ENCODE results near the gene TMEM163.
"Not testable (repeated sequence)": the region's sequence is repeated elsewhere in the genome, so short reads cannot be mapped to it uniquely, and the experiment has no call there.

TMEM163 gene

DNA sequence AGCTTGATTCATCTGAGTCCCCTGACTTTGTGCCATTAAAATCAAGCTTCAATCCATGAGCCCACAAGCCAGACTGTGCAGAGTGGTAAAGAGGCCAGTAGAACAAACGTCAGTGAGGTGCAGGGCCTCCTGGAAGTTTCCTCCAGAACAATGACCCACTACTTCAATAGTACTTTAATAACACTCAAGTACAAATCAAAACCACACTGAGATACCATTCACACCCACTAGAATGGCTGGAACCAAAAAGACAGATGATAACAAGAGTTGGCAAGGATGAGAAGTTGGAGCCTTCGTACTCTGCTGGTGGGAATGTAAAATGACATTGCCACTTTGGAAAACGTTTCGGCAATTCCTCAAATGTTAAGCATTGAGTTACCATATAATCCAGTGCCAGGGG lies 181.1 kb downstream of the TMEM163 start:
- DNase-seq (ENCODE audit: low read depth in 1 of 2, low spot score in 1 of 2), result no peak

DNA sequence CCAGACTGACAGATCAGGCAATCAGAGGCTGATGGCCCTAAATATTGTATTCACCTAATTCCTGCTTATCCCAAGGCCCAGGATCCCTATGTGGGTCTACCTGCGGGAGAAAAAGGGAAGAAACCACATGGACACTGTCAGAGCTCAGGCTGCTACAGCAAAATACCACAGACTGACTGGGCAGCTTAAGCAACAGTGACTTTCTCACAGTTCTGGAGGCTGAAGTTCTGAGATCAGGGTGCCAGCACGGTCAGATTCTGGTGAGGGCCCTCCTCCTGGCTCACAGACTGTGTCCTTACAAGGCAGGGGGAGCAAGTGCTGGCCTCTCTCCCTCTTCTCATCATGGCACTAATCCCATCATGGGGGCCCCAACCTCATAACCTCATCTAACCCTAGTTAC lies 181.7 kb downstream of the TMEM163 start:
- no peak for DNase-seq (ENCODE audit: low read depth in 1 of 2, low spot score in 1 of 2)

DNA sequence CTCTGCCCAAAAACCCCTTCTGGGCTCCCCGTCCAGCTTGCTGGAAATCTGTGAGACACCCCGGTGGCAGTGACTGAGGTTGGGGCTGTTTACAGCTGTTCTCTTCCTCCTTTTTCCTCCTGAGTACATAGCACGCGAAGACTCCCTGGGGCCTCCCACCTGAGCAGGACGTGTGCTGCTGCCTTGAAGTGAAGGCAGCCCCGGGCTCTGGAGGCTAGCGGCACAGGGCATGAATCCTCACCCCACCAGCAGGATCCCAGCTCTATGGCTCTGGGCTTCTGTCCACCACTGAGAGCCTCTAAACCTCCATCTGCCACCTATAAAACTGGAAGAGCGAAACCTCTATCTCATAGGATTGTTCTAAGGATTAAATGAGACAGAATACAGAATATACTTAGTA lies 182.5 kb downstream of the TMEM163 start:
- DNase-seq (ENCODE audit: low read depth in 1 of 2, low spot score in 1 of 2), result no peak

DNA sequence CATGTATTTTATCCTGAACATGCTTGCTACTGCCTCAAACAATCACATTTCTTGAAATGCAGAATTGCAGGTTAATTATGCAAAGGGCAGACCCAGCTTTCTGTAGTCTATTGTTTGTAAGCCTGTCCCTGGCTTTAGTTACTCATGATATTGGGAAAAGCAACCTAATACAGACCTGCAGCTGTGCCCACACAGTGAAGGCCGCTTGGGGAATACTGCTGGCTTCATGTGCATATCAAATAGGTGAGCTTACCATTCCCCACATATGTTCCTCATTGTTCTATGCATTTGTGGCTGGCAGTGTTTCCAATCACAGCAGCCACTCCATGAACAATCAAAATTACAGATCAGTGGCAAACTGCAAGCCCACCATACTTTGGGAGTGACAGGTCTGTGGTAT lies 186.3 kb downstream of the TMEM163 start:
- no peak for DNase-seq (ENCODE audit: low read depth in 1 of 2, low spot score in 1 of 2)

DNA sequence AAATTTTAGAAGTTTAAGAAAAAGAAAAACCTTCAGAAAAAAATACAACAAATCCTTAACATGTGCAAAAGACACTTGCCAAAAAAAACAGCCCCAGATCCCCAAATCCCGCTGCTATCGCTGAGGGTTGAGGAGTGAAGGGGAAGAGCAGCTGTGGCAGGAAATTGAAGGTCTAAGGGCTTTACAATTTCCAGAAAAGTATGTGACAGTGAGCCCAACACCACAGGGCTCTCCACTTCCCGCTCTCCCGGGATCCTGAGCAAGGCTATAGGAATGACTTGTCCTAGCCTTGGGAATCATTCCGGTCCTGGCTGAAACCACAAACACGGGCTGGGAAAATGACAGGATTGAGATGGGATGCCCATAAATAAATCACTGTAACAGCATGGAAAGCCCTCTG lies 191.4 kb downstream of the TMEM163 start:
- no peak for DNase-seq (ENCODE audit: low read depth in 1 of 2, low spot score in 1 of 2)

DNA sequence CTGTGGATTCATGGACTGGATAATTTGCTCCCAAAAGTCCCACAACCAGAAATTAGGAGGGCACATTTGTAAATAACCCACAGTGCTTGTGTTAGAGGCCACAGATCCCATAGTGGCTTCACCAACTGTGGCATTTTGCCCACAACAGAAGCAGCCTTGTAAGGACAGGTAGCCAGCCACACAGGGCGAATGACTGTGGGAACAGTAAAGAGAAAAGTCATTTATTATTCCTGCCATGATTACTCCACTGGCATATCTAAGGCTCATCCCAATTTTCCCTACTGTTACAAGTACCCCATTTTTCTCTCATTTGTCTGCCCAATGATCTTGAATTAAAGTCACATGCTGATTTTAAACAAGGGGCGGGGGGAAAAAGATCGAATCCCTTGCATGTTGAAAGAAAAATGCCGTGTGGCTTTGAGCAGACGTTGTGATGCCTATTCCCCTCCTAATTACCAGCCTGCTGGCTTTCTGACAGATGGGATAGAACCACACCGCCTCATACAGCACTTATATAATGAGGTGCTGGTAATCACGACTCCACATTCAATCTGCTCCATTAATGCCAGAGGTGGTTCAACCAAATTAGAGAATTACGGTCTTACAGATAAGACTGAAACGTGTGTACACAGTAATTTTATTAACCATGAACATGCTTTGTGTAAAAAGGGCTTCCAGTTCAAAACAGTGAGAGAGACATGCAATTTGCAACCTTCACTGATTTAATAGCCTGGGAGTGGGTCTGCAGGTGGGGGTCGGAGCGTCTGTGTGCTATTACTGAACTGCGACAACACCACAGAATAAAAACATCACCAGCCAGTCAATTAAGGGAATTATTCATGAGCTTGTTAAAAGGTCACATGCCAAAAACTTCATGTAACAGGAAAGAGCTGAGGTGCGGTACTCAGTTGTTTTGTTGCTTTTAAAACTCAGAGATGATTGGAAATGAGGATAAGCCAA lies 196.0 kb downstream of the TMEM163 start:
- no peak for DNase-seq (ENCODE audit: low read depth in 1 of 2, low spot score in 1 of 2)

DNA sequence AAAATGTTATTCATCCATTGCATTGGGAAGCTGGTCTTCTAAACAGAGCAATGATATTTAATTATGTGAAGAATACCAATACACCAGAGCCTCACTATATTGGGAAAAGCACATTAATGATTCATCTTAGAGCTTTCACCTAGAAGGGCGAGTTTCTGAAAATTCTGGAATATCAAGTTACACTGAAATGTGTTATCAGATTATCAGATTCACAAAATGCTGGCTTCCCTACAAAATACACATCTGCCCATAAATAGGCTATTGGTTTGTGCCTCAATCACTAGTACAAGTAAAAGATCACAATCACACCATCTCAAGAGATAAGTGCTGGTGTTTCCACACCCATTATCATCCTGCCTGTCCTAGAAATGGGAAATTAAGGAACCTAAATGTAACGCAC lies 200.7 kb downstream of the TMEM163 start:
- DNase-seq (ENCODE audit: low read depth in 1 of 2, low spot score in 1 of 2), result no peak

DNA sequence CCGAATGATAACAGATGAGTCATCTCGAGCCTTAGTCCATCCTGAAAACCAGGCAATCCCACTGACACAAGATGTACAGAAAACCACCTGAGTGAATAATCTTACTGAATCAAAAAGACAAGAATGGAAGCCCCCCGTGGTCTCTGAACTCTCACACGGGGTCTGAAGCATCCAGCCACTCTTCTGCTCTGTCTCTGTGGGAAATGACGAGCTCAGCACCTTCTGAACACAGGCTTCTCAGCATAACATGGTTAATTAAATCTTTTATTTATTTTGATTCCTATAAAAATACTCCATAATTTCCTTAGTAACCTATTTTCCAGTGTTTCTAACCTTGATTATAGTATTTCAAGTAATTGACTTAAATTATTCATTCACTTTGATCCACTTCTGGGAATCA lies 203.7 kb downstream of the TMEM163 start:
- no peak for DNase-seq (ENCODE audit: low read depth in 1 of 2, low spot score in 1 of 2)

DNA sequence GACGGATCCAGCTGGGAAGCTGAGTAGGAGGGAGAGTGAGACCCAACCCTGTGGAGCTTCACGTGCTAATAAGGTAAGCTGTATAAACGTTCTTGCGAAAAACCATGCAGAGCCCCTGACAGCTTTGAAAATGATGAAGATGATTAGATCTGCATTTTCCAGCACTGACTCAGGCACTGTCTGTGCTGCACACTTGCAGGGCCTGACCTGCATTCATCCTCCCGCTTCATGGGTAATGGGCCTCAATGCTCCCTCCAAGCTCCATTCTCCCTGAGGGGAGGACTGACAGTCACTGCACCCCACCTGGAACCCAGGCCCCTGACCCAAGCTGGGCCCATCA lies 205.4 kb downstream of the TMEM163 start:
- DNase-seq (ENCODE audit: low read depth in 1 of 2, low spot score in 1 of 2), result no peak

DNA sequence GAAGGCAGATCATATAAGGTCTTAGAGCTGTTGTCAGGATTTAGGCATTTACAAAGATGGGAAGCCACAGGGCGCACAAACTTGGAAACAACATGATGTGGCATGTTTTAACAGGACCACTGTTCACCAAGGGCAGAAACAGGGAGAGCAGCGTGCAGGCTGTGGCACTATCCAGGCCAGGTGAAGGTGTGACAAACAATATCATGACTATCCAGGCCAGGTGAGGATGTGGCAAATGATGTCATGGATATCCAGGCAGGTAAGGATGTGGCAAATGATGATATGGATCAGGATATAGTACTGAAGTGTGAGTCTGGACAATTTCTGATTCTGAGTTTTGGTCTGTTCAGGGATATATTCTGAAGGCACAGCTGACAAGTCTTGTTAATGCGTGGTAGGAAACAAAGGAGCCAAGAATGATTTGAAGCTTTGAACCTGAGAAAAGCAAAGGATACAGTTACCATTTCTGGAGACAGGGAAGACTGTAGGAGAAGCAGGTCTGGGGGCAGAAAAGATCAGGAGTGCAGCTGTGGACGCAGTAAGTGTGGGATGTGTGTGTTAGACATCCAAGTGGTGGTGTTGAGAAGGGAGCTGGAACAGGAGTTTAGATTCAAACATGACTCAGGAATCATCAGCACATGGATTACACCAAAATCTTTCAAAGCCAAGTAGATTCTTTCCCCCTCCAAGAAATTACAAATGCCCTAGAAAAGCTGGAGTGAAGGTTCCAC lies 205.9 kb downstream of the TMEM163 start:
- DNase-seq (ENCODE audit: low read depth in 1 of 2, low spot score in 1 of 2), result no peak

DNA sequence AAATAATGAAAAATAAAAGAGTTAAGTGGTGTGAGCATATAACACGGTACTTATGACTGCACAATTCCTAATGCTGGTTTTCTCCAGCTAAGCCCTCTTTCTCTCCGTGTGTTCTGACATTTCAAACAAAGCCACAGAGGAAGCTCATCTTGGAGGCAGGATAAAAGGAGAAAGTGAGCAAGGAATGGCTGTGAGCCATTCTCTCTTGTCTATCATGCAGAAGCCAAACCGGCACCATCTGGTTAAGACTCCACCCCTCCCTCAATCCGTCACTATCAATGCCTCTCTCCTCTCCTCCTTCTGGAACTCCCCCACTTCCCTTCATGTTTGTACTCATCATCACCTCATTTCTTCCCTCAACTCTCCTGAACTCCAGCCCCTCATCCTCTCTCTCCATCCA lies 210.4 kb downstream of the TMEM163 start:
- no peak for DNase-seq (ENCODE audit: low read depth in 1 of 2, low spot score in 1 of 2)

DNA sequence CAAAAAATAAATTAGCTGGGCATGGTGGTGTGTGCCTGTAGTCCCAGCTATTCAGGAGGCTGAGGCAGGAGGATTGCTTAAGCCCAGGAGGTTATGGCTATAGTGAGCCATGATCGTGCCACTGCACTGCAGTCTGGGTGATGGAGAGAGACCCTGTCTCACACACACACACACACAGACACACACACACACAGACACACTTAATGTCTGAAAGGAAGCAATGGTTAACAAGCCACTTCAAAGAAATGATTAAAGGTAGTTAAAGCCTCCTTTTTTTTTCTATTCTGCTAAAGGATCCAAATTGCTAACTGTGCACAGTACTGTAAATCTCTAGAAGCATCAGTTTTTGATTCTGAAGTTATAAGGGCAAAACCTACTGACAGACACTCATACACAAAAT lies 211.1 kb downstream of the TMEM163 start:
- no peak for DNase-seq (ENCODE audit: low read depth in 1 of 2, low spot score in 1 of 2)

DNA sequence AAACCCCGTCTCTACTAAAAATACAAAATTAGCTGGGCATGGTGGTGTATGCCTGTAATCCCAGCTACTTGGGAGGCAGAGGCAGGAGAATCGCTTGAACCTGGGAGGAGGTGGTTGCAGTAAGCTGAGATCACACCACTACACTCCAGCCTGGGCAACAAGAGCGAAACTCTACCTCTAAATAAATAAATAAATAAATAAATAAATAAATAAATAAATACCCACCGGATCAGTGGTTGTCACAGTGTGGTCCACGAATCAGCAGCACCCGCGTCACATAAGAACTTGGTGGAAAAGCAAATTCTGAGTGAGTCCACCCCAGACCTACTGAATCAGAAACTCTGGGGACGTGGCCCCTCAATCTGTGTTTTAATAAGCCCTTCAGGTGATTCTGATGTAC lies 211.6 kb downstream of the TMEM163 start:
- DNase-seq (ENCODE audit: low read depth in 1 of 2, low spot score in 1 of 2), result not testable (repeated sequence)

DNA sequence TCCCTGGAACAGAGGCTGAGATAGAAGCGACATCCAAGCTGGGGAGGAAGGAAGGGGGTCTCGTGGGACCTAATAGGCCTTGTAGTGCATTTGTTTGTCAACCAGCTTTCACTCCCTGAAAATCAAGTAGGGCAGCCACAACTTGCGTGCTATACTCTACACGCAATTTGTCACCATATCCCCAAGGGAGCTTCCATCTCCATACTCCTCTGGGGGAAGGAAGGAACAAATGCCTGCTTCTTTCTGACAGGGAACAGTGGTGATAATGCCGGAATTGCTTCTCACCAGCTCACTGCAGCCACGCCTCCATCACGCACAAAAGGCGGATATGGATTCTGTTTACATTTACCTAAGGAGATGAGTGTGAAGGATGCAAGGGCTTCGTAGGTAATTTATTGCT lies 213.4 kb downstream of the TMEM163 start:
- no peak for DNase-seq (ENCODE audit: low read depth in 1 of 2, low spot score in 1 of 2)

DNA sequence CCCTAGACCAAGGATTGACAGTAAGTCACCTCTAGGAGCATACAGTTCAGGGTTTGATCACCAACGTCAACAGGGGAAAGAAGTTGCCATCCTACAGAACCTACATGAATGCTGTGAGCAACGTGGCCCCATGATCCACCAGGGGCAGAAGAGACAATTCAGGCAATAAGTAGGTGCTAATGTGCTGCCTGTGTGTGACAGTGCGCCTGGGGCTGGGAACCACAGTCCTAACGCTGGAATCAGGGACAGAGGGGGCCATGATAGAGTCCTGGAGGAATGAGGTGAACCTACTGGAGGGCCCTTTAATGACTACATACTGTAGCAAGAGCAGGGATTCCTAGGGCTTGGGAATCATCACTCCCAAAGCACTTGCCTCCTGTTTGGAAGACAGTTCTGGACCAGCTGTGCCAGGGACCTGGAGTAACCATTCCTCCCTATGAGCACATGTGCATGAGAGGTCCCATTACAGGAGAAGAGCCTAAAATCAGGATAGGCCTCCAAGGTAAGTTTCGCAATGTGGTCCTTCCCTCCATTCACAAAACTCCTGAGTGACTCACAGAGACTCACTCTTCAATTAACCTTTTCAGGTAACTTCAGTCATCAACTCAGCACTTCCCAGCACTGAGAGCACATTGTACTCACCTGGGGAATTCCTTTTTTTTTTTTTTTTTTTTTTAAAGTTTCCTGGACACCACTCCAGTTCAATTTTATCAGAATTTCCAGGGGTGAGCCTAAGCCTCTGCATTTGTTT lies 214.0 kb downstream of the TMEM163 start:
- no peak for DNase-seq (ENCODE audit: low read depth in 1 of 2, low spot score in 1 of 2)

DNA sequence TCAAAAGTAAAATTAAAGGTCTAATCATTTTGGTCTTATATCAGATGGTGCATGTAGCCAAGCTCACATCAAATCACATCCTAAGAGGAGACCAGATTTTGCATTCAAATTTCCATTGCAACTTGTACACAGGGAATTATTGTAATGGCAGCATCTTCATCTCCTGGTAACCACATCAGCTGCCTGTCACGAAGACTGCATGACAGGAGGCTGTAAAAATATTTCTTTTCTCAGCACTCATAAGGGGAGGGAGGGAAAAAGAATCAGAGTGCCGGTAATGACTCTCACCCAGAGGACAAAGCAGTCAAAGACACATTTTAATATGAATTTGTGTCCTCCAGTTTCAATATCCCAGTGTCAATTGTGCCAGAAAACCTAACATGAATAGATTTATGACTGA lies 216.7 kb downstream of the TMEM163 start:
- DNase-seq (ENCODE audit: low read depth in 1 of 2, low spot score in 1 of 2), result no peak

DNA sequence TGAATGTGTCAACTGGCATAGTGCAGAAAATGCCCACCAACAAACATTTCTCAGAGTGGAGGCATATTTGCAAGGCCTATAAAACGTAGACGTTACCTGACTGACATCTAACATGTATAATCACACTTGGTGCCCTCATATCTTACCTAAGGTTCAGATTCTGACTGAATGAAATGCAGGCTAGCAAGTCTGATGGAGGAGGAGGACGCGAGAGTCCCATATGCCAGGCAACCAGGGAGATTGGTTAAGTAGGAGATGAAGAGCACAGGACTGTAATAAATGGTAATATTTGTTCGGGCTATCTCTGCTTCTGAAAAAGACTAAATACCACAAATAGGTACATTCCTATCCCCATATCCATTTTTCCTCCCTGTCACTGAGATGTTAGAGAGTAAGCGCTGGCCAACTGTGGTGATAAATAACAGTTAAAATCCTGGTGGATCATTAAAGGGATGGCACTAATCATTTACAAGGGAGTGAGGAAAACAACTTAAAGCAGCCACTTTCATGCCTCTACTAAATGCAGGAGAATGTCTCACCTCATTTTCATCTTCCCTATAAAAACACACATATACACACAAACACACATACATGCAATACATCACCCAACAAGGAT lies 217.2 kb downstream of the TMEM163 start:
- DNase-seq (ENCODE audit: low read depth in 1 of 2, low spot score in 1 of 2), result no peak

DNA sequence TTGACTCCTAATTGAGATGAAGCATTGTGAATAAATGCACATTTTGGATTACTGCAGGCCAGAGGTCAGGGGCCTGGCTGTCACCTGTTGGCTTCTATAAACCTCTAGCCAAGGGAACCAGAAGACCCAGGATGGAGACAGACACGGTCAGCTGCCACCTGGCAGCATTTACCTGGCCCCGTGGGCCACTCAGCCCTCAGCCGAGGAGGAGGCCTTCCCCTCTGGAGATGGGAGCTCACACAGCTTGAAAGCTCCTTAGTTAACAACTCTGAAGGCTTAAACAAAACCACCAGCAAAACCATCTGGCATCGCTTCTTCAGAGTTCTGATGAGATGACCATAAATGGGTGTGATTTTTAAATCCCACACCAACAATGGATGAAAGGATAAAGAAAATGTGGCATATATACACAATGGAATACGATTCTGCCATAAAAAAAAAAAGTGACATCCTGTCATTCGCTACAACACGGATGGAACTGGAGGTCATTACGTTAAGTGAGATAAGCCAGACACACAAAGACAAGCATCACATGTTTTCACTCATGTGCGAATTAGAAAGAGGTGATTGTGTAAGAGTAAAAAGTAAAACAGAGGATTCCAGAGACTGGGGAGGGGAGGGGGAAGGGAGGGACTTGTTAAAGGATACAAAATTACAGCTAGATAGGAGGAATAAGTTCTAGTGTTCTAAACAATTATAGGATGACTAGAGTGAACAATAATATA lies 218.4 kb downstream of the TMEM163 start:
- DNase-seq (ENCODE audit: low read depth in 1 of 2, low spot score in 1 of 2), result no peak

DNA sequence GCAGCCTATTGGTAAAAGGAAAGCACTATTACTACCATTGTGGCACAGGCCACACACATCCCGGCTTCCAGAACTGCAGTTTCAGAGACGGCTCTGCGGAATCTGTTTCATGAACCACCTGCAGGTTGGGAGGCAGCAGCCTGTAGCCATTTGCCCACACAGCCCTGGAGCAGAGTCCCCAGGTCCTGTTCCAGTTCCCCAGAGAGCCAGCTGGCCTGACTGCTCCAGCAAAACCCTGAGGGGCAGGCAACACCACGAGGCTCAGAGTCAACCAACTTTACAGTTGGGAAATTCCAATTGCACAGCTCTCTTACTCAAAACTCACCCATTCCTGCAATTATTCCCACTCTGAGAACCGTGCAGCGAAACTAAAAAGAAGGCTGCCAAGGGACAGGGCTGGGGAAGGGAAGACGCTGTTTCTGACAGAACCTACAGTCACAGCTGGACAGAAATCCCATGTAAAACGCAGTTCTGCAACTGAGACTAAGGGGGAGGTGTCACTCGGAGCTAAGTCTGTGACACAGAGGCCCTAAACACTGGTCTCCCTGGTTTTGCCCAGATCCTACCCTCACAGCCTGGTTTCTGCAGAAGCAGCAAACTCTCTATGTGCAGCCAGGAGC lies 219.4 kb downstream of the TMEM163 start:
- no peak for DNase-seq (ENCODE audit: low read depth in 1 of 2, low spot score in 1 of 2)

DNA sequence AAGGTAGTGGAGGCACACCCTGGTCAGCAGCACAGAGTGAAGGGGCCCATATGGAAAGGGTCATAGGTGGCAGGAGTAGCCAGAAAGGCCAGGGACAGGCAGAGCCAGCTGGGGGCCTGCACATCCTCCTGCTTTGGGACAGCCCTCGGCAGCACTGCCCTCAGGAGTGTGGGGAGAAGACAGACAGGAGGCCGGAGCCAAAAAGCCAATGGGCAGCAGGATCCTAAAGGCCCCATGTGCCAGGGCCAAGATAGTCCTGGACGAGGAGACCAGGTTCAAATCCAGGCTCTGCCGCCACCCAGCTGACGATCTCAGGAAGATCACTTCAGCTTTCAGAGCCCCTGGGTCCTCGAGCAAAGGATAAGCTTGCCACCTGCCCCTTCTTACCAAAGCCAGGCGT lies 220.1 kb downstream of the TMEM163 start:
- DNase-seq (ENCODE audit: low read depth in 1 of 2, low spot score in 1 of 2), result no peak
